ENCODE measurements around the gene CCDC91. TPM values are rescaled to one million over a fixed set of nuclear protein-coding genes. Genes with fewer than 3 reads are reported as not detected.

CCDC91 gene
- polyA plus RNA-seq, 1 donor from 2014 or later: 11.6 TPM

DNA sequence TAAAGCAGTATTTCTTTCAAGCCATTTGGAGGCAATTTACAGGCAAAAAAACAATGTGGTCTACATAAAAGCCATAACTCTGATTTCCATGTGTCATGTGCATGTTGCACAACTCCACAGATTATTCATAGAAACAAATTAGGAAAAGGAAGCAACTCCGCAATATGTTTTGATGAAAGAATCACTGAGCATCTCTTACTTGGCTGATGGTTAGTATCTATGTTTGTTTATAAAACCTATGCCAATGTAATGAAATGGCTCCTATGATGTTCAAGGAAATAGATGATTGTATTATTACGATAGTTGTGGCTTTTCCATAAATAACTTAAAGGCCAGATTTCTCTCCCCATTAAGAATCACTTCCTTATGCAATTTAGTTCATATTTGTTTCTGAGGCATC lies 373.7 kb downstream of the CCDC91 start:
- no peaks in the 10 kb centered on the region for H3K27me3 ChIP-seq (ENCODE audit: insufficient read depth, low read depth, low read length)
- no peaks in the 10 kb centered on the region for H3K79me2 ChIP-seq (replicated peaks; ENCODE audit: insufficient read depth, low read length)
- no peaks in the 10 kb centered on the region for H4K20me1 ChIP-seq (ENCODE audit: insufficient read depth)
- H3K9me2 ChIP-seq (ENCODE audit: insufficient read depth, low read length): no peaks in the 10 kb centered on the region
- no peak overlapping the region for H3K4me2 ChIP-seq (ENCODE audit: low read length)
- H3K4me3 ChIP-seq (ENCODE audit: low read length): no peak overlapping the region
- TF ChIP-seq, protein P1, sequence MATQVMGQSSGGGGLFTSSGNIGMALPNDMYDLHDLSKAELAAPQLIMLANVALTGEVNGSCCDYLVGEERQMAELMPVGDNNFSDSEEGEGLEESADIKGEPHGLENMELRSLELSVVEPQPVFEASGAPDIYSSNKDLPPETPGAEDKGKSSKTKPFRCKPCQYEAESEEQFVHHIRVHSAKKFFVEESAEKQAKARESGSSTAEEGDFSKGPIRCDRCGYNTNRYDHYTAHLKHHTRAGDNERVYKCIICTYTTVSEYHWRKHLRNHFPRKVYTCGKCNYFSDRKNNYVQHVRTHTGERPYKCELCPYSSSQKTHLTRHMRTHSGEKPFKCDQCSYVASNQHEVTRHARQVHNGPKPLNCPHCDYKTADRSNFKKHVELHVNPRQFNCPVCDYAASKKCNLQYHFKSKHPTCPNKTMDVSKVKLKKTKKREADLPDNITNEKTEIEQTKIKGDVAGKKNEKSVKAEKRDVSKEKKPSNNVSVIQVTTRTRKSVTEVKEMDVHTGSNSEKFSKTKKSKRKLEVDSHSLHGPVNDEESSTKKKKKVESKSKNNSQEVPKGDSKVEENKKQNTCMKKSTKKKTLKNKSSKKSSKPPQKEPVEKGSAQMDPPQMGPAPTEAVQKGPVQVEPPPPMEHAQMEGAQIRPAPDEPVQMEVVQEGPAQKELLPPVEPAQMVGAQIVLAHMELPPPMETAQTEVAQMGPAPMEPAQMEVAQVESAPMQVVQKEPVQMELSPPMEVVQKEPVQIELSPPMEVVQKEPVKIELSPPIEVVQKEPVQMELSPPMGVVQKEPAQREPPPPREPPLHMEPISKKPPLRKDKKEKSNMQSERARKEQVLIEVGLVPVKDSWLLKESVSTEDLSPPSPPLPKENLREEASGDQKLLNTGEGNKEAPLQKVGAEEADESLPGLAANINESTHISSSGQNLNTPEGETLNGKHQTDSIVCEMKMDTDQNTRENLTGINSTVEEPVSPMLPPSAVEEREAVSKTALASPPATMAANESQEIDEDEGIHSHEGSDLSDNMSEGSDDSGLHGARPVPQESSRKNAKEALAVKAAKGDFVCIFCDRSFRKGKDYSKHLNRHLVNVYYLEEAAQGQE (IDR thresholded peaks at IDR 0.05; ENCODE audit: borderline replicate concordance): no peak
- TF ChIP-seq, protein P2, sequence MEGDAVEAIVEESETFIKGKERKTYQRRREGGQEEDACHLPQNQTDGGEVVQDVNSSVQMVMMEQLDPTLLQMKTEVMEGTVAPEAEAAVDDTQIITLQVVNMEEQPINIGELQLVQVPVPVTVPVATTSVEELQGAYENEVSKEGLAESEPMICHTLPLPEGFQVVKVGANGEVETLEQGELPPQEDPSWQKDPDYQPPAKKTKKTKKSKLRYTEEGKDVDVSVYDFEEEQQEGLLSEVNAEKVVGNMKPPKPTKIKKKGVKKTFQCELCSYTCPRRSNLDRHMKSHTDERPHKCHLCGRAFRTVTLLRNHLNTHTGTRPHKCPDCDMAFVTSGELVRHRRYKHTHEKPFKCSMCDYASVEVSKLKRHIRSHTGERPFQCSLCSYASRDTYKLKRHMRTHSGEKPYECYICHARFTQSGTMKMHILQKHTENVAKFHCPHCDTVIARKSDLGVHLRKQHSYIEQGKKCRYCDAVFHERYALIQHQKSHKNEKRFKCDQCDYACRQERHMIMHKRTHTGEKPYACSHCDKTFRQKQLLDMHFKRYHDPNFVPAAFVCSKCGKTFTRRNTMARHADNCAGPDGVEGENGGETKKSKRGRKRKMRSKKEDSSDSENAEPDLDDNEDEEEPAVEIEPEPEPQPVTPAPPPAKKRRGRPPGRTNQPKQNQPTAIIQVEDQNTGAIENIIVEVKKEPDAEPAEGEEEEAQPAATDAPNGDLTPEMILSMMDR (IDR thresholded peaks at IDR 0.05; ENCODE audit: poor library complexity, severe bottlenecking): no peak
- TF ChIP-seq SMC3 (conservative IDR thresholded peaks at IDR 0.05; ENCODE audit: poor library complexity) (no peak), MXI1 (conservative IDR thresholded peaks at IDR 0.05; ENCODE audit: poor library complexity, severe bottlenecking) (no peak), EZH2 (IDR thresholded peaks at IDR 0.05; ENCODE audit: borderline replicate concordance, insufficient read depth, low read length, poor library complexity, severe bottlenecking) (no peak), RAD21 (conservative IDR thresholded peaks at IDR 0.05) (no peak), TAF1 (IDR thresholded peaks at IDR 0.05; ENCODE audit: low read depth) (no peak), POLR2AphosphoS5 (IDR thresholded peaks at IDR 0.05) (no peak), EP300 (conservative IDR thresholded peaks at IDR 0.05; ENCODE audit: poor library complexity, severe bottlenecking) (no peak)
- H3K36me3 ChIP-seq (ENCODE audit: insufficient read depth, low read length): no peaks in the 10 kb centered on the region
- no peak overlapping the region for H3K27ac ChIP-seq (ENCODE audit: low read length)
- H3K9me3 ChIP-seq (ENCODE audit: low read length): no peaks in the 10 kb centered on the region
- no peak overlapping the region for H2AFZ ChIP-seq (ENCODE audit: low read depth, low read length)
- H3F3A ChIP-seq (ENCODE audit: insufficient read depth, low read length, poor library complexity, severe bottlenecking): no peaks in the 10 kb centered on the region
- H3K9ac ChIP-seq (ENCODE audit: low read length): no peak overlapping the region

DNA sequence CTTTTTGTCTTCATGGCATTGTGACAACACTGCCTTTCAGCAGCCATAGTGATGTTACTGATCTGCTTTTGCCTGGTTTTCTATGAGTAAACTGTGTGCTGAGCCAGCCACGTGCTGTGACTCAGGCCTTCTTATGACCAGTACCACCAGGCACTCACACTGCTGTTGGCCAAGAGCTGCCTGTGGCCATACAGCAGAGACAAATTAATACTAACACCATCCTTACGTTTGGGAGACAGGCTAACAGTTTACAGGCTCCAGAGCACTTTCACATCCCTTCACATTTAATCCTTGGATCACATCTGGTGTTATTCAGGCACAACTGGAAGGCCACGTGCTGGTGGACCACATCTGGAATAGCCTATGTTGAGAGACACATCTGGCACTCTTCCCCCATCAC lies 377.9 kb downstream of the CCDC91 start:
- H3F3A ChIP-seq (ENCODE audit: insufficient read depth, low read length, poor library complexity, severe bottlenecking): no peaks in the 10 kb centered on the region
- no peak overlapping the region for H3K4me2 ChIP-seq (ENCODE audit: low read length)
- H3K36me3 ChIP-seq (ENCODE audit: insufficient read depth, low read length): no peaks in the 10 kb centered on the region
- no peaks in the 10 kb centered on the region for H3K79me2 ChIP-seq (replicated peaks; ENCODE audit: insufficient read depth, low read length)
- no peaks in the 10 kb centered on the region for H4K20me1 ChIP-seq (ENCODE audit: insufficient read depth)
- H3K4me3 ChIP-seq (ENCODE audit: low read length): no peak overlapping the region
- no peaks in the 10 kb centered on the region for H3K9me3 ChIP-seq (ENCODE audit: low read length)
- no peak overlapping the region for H2AFZ ChIP-seq (ENCODE audit: low read depth, low read length)
- TF ChIP-seq, protein P2 (IDR thresholded peaks at IDR 0.05; ENCODE audit: poor library complexity, severe bottlenecking): no peak
- H3K27me3 ChIP-seq (ENCODE audit: insufficient read depth, low read depth, low read length): no peaks in the 10 kb centered on the region
- no peak overlapping the region for H3K27ac ChIP-seq (ENCODE audit: low read length)
- H3K9me2 ChIP-seq (ENCODE audit: insufficient read depth, low read length): no peaks in the 10 kb centered on the region
- H3K9ac ChIP-seq (ENCODE audit: low read length): no peak overlapping the region

All from neural cell (in vitro differentiated cells).